ENCODE measurements around the gene ZNF385C. TPM values are rescaled to one million over a fixed set of nuclear protein-coding genes. Genes with fewer than 3 reads are reported as not detected.
A peak's percentile ranks its signal among the peaks of the same experiment; 100 is the strongest.

The ZNF385C gene
- total and polyA plus RNA-seq, 2 of the 13 experiments (the other 11 are each of a cell fraction or from before 2014, with no cell fraction given): 2.3 to 6.1 TPM

- TF ChIP-seq DRAP1 (CRISPR knock-in tag; IDR thresholded peaks at IDR 0.05): no peak
- no peak for TF ChIP-seq KLF16 (CRISPR knock-in tag; IDR thresholded peaks at IDR 0.05)
- no peak for TF ChIP-seq ZBTB43 (CRISPR knock-in tag; conservative IDR thresholded peaks at IDR 0.05)
Measured at GRCh38 chr17:42101513-42102292, 3.4 kb upstream of the ZNF385C start (continued).

GRCh38 chr17:42098730-42099399, 592 bp upstream of the ZNF385C start:
- FAIRE-seq (no peak), ATAC-seq (peak; percentile 36), DNase-seq (ENCODE audit: low spot score) (no peak)
- H3K4me2 ChIP-seq (ENCODE audit: low read depth, low read length): peak overlapping the region; percentile 65
- CTCF ChIA-PET (ENCODE audit: low intra/inter-chr PET ratio, low total read pairs): interaction anchor here (0.8 to 7.0 kb wide), 2 partner anchors 26 to 31 kb away, joined by 3 to 125 read pairs; no protein-coding TSS in a partner anchor
- peaks cover 6 to 55% of the 10 kb centered on the region in 2 experiments; a peak in 4 of 5 replicates for H3K27me3 ChIP-seq (ENCODE audit: control insufficient read depth in 1 of 2, insufficient read depth in 2 of 2, low read length in 2 of 2)
- H4K20me1 ChIP-seq (ENCODE audit: insufficient read depth, low read length): no peaks in the 10 kb centered on the region
- H3K9ac ChIP-seq (ENCODE audit: insufficient read depth, low read depth, low read length): no peak overlapping the region; the same call in 1 of the 2 replicates
- peak overlapping the region in 2 of 3 experiments; percentile 14 to 56; a peak in 2 of 6 replicates for H3K4me3 ChIP-seq (replicated peaks in 1 of 3; ENCODE audit: insufficient read depth in 1 of 3, low read depth in 2 of 3, low read length in 3 of 3)
- 7% methylated on average over 13 of the region's 14 CpGs for WGBS (ENCODE audit: low lambda C conversion rate)
- H3K4me1 ChIP-seq (ENCODE audit: insufficient read depth, low read length): peaks cover 59% of the 10 kb centered on the region
- POLR2A ChIA-PET: interaction anchor here (0.7 to 1.0 kb wide), 4 partner anchors 13 to 139 kb away, joined by 3 to 4 read pairs (median 4); partner anchors contain the start of genes CNP and DHX58
- H3K27ac ChIP-seq (ENCODE audit: extremely low read length, insufficient read depth, low read length): no peak overlapping the region
- no peaks in the 10 kb centered on the region for H3K36me3 ChIP-seq (replicated peaks in 1 of 2; ENCODE audit: control insufficient read depth in 1 of 2, insufficient read depth in 2 of 2, low read length in 2 of 2)
- no peaks in the 10 kb centered on the region for H3K79me2 ChIP-seq (ENCODE audit: insufficient read depth, low read length)
- BruUV-seq (replicated peaks): no TSS peak
- no peak overlapping the region for H2AFZ ChIP-seq (ENCODE audit: low read length)
- no peaks in the 10 kb centered on the region for H3K9me3 ChIP-seq (ENCODE audit: low read length)
- TF ChIP-seq ZNF431 (CRISPR knock-in tag; IDR thresholded peaks at IDR 0.05; ENCODE audit: borderline replicate concordance, low read depth): no peak
- peak; percentile 45 for TF ChIP-seq TEAD3 (CRISPR knock-in tag; optimal IDR thresholded peaks at IDR 0.05; ENCODE audit: borderline replicate concordance)
- TF ChIP-seq ZNF430 (CRISPR knock-in tag; IDR thresholded peaks at IDR 0.05): 0 out of 2 replicates have a peak, but pooled peaks have one; percentile 13
- peak; percentile 41 for TF ChIP-seq STAG1 (CRISPR knock-in tag; IDR thresholded peaks at IDR 0.05)
- TF ChIP-seq CTCF (CRISPR knock-in tag; IDR thresholded peaks at IDR 0.05): peak; percentile 39
- no peak for TF ChIP-seq NAIF1 (CRISPR knock-in tag; IDR thresholded peaks at IDR 0.05; ENCODE audit: borderline replicate concordance)
- peak; percentile 61; the same call in 1 of the 2 replicates for TF ChIP-seq PATZ1 (CRISPR knock-in tag; IDR thresholded peaks at IDR 0.05)
- TF ChIP-seq TFE3 (CRISPR knock-in tag; IDR thresholded peaks at IDR 0.05): no peak
- no peak for TF ChIP-seq LCORL (IDR thresholded peaks at IDR 0.05)
- peak; percentile 25; the same call in 1 of the 2 replicates for TF ChIP-seq LCORL (CRISPR knock-in tag; IDR thresholded peaks at IDR 0.05)
- in situ Hi-C loops (cut with HindIII; ENCODE audit: extremely low pct_ligation_motif_present, low pct_unique_long_range_greater_than_20kb): no loop called here
- intact Hi-C loops (cut with micrococcal nuclease; ENCODE audit: unreplicated experiment): no loop called here
